Measurements from ENCODE around the gene MYL10.

DNA sequence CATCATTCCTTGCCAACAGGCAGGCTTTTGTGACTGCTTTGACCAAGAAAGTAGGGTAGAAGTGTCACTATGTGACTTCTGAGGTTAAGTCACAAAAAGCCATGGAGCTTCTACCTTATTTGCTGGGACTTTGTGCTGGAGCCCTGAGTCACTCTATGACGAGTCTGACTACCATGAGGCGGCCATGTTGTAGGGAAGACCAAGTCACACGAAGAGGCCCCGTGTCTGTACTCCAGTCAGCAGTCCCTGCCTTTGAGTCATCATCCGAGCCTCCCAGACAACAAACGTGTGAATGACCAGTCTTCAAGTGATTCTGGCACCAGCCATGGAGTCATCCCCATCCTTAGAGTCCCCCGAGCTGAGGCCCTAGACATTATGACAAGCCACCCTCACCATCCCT, 3.5 kb upstream of the MYL10 start:
- TF ChIP-seq, protein P1, sequence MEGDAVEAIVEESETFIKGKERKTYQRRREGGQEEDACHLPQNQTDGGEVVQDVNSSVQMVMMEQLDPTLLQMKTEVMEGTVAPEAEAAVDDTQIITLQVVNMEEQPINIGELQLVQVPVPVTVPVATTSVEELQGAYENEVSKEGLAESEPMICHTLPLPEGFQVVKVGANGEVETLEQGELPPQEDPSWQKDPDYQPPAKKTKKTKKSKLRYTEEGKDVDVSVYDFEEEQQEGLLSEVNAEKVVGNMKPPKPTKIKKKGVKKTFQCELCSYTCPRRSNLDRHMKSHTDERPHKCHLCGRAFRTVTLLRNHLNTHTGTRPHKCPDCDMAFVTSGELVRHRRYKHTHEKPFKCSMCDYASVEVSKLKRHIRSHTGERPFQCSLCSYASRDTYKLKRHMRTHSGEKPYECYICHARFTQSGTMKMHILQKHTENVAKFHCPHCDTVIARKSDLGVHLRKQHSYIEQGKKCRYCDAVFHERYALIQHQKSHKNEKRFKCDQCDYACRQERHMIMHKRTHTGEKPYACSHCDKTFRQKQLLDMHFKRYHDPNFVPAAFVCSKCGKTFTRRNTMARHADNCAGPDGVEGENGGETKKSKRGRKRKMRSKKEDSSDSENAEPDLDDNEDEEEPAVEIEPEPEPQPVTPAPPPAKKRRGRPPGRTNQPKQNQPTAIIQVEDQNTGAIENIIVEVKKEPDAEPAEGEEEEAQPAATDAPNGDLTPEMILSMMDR (IDR thresholded peaks at IDR 0.05 in 4 of 5, conservative IDR thresholded peaks at IDR 0.05 in 1 of 5), result no peak
- no peak for TF ChIP-seq POLR2A (IDR thresholded peaks at IDR 0.05)
